Measurements from ENCODE around the gene EFCAB14. TPM values are rescaled to one million over a fixed set of nuclear protein-coding genes. Genes with fewer than 3 reads are reported as not detected.

The EFCAB14 gene
- total and polyA plus RNA-seq, 9 of the 15 experiments (the other 6 are each of a cell fraction or from before 2014, with no cell fraction given) = 7.3 to 49.0 (median 37.3) TPM

DNA sequence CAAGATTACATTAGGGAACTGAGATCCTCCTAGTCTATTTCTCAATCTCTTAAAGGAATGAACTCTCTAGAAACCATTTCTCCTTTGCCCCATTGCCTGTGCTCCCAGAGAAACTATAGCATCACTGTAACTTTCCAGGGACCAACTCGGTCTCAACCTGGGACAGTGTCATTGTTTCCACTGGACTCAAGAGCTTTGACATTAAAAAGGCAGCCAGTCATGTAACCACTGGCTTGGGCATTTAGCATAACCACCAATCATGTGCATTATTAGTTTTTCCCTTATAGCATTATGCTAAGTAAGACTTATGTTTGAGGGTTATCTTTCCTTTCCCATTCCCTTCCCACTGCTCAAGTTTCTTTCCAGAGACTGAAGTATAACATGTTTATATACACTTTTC, 29.0 kb downstream of the EFCAB14 start:
- Histone ChIP-seq H3K4me1 (replicated peaks in 1 of 2; ENCODE audit: control insufficient read depth in 2 of 2, insufficient read depth in 2 of 2, low read length in 2 of 2) (no peaks in the 10 kb centered on the region), H4K20me1 (replicated peaks; ENCODE audit: control insufficient read depth, insufficient read depth, low read length) (no peaks in the 10 kb centered on the region), H3K36me3 (ENCODE audit: control insufficient read depth, insufficient read depth, low read length) (peaks cover 84% of the 10 kb centered on the region), H3K4me3 (no peak overlapping the region), H3K27me3 (ENCODE audit: control insufficient read depth in 2 of 2, insufficient read depth in 2 of 2, low read length in 2 of 2) (no peaks in the 10 kb centered on the region), H3K9ac (ENCODE audit: insufficient read depth in 1 of 2, low read depth in 2 of 2, low read length in 2 of 2) (no peak overlapping the region), H3K79me2 (ENCODE audit: control insufficient read depth, insufficient read depth, low read length) (no peaks in the 10 kb centered on the region), H2AFZ (ENCODE audit: low read depth, low read length) (no peak overlapping the region), H3K27ac (ENCODE audit: extremely low read depth, low read depth, low read length) (no peak overlapping the region), H3K4me2 (ENCODE audit: insufficient read depth, low read length) (no peak overlapping the region), H3K9me3 (replicated peaks; ENCODE audit: control insufficient read depth, insufficient read depth, low read depth, low read length) (no peaks in the 10 kb centered on the region), H3K9me1 (ENCODE audit: control insufficient read depth, insufficient read depth, low read length) (no peaks in the 10 kb centered on the region)
- POLR2A ChIA-PET = interaction anchor here (0.6 kb wide), 1 partner anchor 15 kb away, joined by 3 read pairs; no protein-coding TSS in a partner anchor
- TF ChIP-seq ZFP36 (IDR thresholded peaks at IDR 0.05; ENCODE audit: low read depth, low read length, partially characterized antibody) = no peak
- no peak for TF ChIP-seq NEUROD1 (IDR thresholded peaks at IDR 0.05; ENCODE audit: borderline replicate concordance, low read depth, low read length, partially characterized antibody)
- no peak for TF ChIP-seq POLR2AphosphoS2 (IDR thresholded peaks at IDR 0.05; ENCODE audit: low read length)
- TF ChIP-seq PML (IDR thresholded peaks at IDR 0.05; ENCODE audit: low read length) = no peak
- TF ChIP-seq MBD2 (IDR thresholded peaks at IDR 0.05; ENCODE audit: borderline replicate concordance, low read depth) = no peak
- TF ChIP-seq ZNF354B (CRISPR knock-in tag; IDR thresholded peaks at IDR 0.05) = no peak
- no peak for TF ChIP-seq C11orf30 (IDR thresholded peaks at IDR 0.05; ENCODE audit: low read depth)
- TF ChIP-seq SRSF3 (IDR thresholded peaks at IDR 0.05; ENCODE audit: insufficient read depth, low read length) = no peak
- no peak for TF ChIP-seq ZNF764 (CRISPR knock-in tag; IDR thresholded peaks at IDR 0.05; ENCODE audit: low read depth)
- no peak for TF ChIP-seq THRAP3 (IDR thresholded peaks at IDR 0.05; ENCODE audit: borderline replicate concordance)
- no peak for TF ChIP-seq KDM2B (CRISPR knock-in tag; IDR thresholded peaks at IDR 0.05)
- BruUV-seq (replicated peaks) = no TSS peak
- no peak for DNase-seq (ENCODE audit: extremely low read depth in 1 of 4, low spot score in 3 of 4)
- in situ Hi-C loops (cut with MboI) (no loop called here), intact Hi-C loops (cut with micrococcal nuclease) (no loop called here)
- no peak for ATAC-seq
- FAIRE-seq = no peak
- CTCF ChIA-PET (ENCODE audit: low intra/inter-chr PET ratio) = no interaction called here
- 83% methylated on average over 1 of the region's 1 CpG for whole genome bisulfite sequencing (ENCODE audit: insufficient coverage, low coverage, missing lambda C conversion rate)

Measured in K562 (cell line).